ENCODE measurements around the gene CSF3R.
A peak's percentile ranks its signal among the peaks of the same experiment; 100 is the strongest.

The CSF3R gene

GRCh38 chr1:36453600-36454388 lies 28.9 kb downstream of the CSF3R start:
- DNase-seq: no peak

GRCh38 chr1:36453051-36453450 lies 29.7 kb downstream of the CSF3R start:
- DNase-seq: no peak

DNA sequence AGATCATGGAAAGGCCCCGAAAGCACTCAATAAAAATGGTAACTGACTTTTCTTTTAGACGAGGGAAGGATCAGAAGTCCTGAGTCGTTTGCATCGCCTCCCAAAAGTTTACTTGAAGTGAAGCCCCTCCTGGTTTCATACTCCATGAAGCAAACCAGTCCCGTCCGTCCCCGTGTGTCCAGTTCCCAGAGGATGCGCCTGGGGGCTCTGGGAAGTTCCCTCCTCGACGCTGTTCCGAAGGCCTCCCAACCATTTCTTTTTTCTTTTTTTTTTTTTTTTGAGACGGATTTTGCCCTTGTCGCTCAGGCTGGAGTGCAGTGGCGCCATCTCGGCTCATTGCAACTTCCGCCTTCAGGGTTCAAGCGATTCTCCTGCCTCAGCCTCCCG lies 31.8 kb downstream of the CSF3R start:
- no peak for DNase-seq

DNA sequence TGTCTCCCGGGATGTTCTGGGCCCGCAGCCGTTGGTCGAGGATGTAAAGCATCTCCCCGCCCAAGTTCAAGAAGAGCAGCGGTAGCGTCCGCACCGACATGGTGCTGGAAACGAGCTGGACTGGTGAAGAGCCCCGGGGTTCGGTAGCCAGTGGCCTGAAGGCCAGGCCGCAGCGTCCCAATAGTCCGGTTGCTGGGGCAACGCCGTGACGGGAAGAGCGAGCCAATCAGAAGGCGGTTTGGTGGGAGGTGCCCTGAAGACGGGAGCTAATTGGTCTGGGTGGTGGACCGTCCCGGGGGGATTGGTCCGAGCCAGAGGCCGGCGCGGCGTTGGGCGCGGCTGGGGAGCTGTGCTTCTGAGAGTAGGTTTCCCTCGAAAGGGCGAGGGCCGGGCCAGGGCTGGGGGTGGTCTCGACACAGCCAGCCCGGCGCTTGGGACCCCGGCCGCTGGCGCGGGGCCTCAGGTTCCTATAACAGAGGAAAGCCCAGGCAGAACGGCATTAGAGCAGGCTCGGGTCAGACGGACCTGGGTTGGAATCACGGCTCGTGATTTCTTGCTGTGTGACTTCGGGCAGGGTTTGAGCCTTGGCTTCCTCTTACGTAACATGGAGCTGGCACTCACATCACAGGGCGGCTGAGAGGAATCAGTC lies 32.3 kb downstream of the CSF3R start, which contains the start of gene OSCP1:
Gene OSCP1 (minus strand): TSS at position 182 of the 649 bp plus-strand sequence. CDS start 82 bp downstream, at position 100.
- DNase-seq: peak; percentile 36

GRCh38 chr1:36448530-36449056 lies 34.1 kb downstream of the CSF3R start:
- no peak for DNase-seq

- no peak for DNase-seq
Observed at GRCh38 chr1:36447450-36447849, 35.3 kb downstream of the CSF3R start.

- no peak for DNase-seq
Observed at GRCh38 chr1:36446746-36447145, 36.0 kb downstream of the CSF3R start.

GRCh38 chr1:36446271-36446670 lies 36.4 kb downstream of the CSF3R start:
- no peak for DNase-seq

DNA sequence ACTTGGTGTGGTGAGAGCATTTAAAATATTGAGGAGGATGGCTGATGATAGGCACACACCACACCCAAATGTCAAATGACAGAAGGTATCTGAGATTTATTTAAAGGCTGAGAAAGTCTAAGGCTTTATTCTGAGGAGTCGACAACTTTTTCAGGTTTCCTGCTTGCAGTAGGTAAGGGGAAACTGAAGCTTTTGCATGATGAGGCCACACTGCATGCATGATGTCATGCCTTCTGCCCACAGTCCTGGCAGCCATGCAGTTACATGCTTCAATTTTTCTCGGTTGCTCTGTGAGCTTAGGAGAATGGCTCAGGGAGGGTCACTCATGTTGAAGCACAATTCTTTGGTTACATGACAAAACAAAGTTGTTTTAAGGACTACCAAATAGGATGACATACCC lies 39.4 kb downstream of the CSF3R start:
- DNase-seq: no peak

- DNase-seq: no peak
Observed at GRCh38 chr1:36442337-36442736, 40.4 kb downstream of the CSF3R start.

DNA sequence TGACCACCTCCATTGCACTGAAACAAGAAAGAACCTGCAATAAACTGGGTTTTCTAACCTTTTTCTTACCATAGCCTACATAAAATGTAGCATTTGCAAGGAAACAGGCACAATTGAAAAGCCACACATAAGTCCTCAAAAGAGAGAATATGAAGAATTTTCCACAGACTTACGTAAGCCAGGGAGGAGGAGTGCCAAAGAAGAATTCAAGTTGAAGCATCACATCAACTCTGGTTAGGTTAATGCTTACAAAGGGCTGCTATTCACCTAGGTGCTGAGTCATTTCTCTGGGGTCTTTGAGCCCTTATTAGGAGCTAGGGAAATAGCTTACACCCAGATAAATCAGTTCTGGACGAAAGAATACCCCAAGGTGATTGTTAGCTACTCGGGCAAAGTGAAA lies 42.1 kb downstream of the CSF3R start:
- no peak for DNase-seq

DNA sequence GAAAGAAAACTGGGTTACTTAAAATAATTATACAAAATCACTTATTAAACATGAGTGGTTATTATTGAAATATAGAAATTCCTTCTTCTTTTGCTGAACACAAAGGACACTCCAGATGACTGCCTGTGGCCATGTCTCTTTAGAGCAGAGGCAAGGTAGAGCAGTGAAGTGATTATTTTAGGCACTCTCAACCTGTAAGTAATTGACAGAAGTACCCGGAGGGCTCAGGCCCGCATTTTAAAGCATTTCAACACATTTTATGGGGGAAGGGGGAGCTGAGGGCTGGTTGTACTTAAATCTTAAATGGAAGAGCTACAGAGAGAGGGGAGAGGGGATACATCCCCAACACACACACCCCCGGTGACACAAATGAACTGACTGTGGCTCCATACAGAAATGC lies 42.7 kb downstream of the CSF3R start:
- no peak for DNase-seq

- DNase-seq: no peak
Observed at GRCh38 chr1:36438715-36439114, 44.0 kb downstream of the CSF3R start.

DNA sequence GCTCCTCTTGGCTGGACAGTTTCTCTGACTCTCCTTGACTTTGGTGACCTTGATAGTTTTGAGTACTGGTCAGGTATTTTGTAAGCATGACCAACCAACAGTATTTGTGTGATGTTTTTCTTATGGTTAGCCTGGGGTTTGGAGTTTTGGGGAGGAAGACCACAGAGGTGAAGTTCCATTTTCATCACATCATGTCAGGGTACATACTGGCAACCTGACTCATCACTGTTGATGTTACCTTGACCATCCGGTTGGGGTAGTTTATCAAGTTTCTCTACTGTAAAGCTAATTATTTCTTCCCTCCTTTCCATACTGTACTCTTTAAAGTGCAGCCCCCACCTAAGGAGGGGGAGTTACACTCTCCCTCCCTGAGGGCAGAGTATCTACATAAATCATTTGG lies 45.9 kb downstream of the CSF3R start:
- no peak for DNase-seq

- DNase-seq: no peak
Observed at GRCh38 chr1:36433102-36433501, 49.6 kb downstream of the CSF3R start.

DNA sequence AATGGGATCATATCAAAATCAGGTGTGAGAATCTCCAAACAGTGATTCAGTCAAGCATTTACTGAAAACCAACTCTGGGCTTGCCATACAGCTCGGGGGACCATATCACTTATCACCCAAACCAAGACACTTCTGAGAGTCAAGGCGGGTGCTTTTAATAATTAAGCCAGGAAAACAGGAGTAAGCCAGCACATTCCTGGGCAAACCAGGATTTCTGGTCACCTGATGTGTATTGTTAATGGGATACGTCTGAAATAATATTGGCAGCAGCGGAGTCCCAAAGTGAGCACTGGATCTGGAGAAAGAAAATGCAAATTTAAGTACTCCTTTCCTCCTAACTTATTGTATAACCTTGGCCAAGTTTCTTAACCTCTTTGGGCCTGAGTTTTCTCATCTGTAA lies 50.1 kb downstream of the CSF3R start:
- no peak for DNase-seq

DNA sequence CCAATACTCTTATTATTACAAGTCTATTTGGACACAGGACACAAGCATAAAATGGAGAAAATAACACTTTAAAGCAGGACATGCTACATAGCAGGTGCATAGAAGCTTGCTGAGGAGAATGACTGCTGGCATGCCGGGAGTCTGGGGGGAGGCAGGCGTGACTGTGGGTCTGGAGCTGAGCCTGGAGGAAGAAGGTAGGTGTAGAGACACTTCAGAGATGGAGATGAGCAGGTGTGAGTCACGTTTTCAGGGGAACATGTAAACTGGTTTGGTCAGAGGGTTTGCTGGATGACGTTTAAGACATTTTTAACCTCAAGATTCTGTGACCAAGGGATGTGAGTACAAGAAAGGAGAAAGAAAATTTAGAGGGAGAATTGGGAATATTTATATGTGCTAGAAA lies 56.9 kb downstream of the CSF3R start:
- DNase-seq: no peak

GRCh38 chr1:36421649-36422048 lies 61.1 kb downstream of the CSF3R start:
- DNase-seq: no peak

DNA sequence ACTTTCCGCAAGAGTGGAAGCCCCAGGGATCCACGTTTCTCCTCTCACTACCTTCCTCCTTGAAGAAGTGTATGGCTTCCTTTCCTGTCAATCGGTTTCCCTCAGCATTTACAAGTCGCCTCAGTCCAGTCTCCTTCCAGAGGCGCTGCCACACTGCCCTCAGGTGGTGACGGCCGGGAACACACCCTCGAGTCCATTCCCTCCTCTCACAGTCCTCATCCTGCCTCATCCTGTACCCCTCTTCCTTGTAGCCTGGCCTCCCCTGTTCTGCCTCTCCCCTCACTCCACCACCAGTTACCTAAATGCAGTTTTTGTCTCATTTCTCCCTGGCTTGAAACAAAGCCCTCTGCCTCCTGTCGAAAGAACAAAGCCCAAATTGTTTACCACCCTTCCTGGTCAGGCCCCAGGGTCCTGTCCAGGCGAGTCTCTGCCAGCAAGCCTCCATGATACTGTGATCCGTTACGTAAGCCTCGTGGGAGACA lies 61.8 kb downstream of the CSF3R start:
- no peak for DNase-seq

- no peak for DNase-seq
Observed at GRCh38 chr1:36420409-36420808, 62.3 kb downstream of the CSF3R start.

DNA sequence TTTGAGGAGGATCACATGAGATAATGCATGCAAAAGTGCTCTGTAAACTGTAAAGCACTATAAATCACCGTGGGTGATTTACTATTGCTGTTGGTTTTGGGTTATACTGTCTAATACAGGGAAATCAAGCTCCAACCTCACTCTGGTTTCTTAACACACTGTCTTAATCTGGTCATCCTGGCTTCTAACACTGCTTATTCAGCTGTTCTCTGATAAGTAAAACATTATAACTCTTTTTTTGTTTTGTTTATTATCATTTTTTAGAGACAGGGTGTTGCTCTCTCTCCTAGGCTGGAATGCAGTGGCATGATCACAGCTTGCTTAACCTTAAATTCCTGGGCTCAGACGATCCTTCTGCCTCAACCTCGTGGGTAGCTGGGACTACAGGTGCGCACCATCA lies 63.1 kb downstream of the CSF3R start:
- DNase-seq: no peak

- no peak for DNase-seq
Observed at GRCh38 chr1:36419140-36419539, 63.6 kb downstream of the CSF3R start.

GRCh38 chr1:36417931-36418330 lies 64.8 kb downstream of the CSF3R start:
- DNase-seq: no peak
